Measurements from ENCODE around the gene ANXA6.

- TF ChIP-seq CTCF (IDR thresholded peaks at IDR 0.05; ENCODE audit: insufficient read depth, low read depth, low read length) (no peak), EZH2 (IDR thresholded peaks at IDR 0.05; ENCODE audit: insufficient read depth, low read length) (no peak)
These were observed 62.7 kb downstream of the ANXA6 start for GRCh38 chr5:151094852-151095245.
